Astrocyte (in vitro differentiated cells and primary cell): ENCODE data around the gene HOXA11. TPM values are rescaled to one million over a fixed set of nuclear protein-coding genes. Genes with fewer than 3 reads are reported as not detected.

ENCODE experiments used
- DNase-seq: peaks from one replicate; pipeline ENCODE4 v3.0.0-alpha.2; 2010; ENCODE audit warnings: low read depth
- FAIRE-seq: peaks from 2 replicates; lab custom pipeline; 2011; peaks lifted over from hg19 to GRCh38; lab: Jason Lieb, UNC
- H2AFZ ChIP-seq: 2 replicates; pipeline ENCODE4 v1.6.0; 2012; ENCODE audit warnings: low read depth, low read length, inconsistent platforms
- H3K27ac ChIP-seq: 2 replicates; pipeline ENCODE4 v1.5.1; 2011; ENCODE audit warnings: low read depth, low read length, inconsistent platforms
- H3K27me3 ChIP-seq: 2 replicates; pipeline ENCODE4 v1.6.0; 2011; ENCODE audit warnings: low read length, inconsistent platforms; ENCODE audit not compliant: insufficient read depth
- H3K36me3 ChIP-seq: 2 replicates; pipeline ENCODE4 v1.5.1; 2011; ENCODE audit warnings: low read length, inconsistent platforms; ENCODE audit not compliant: insufficient read depth
- H3K4me1 ChIP-seq: 2 replicates; pipeline ENCODE4 v1.5.1; 2011; ENCODE audit warnings: low read length, inconsistent platforms; ENCODE audit not compliant: insufficient read depth
- H3K4me2 ChIP-seq: 2 replicates; pipeline ENCODE4 v1.6.0; 2012; ENCODE audit warnings: low read length, inconsistent platforms
- H3K4me3 ChIP-seq: 2 replicates; pipeline ENCODE4 v1.5.1; 2011; ENCODE audit warnings: low read depth, mild to moderate bottlenecking, low read length, inconsistent platforms; ENCODE audit not compliant: insufficient read depth
- H3K79me2 ChIP-seq: 2 replicates; pipeline ENCODE4 v1.6.0; 2012; ENCODE audit warnings: mild to moderate bottlenecking, low read length, inconsistent platforms; ENCODE audit not compliant: insufficient read depth
- H3K9ac ChIP-seq: 2 replicates; pipeline ENCODE4 v1.6.0; 2012; ENCODE audit warnings: mild to moderate bottlenecking, low read length, inconsistent platforms
- H3K9me3 ChIP-seq: 2 replicates; pipeline ENCODE4 v1.5.1; 2012; ENCODE audit warnings: low read depth, mild to moderate bottlenecking, low read length, inconsistent platforms; ENCODE audit not compliant: insufficient read depth
- H4K20me1 ChIP-seq: 2 replicates; pipeline ENCODE4 v1.6.0; 2012; ENCODE audit warnings: low read length, inconsistent platforms; ENCODE audit not compliant: insufficient read depth
- H3K27ac Mint-ChIP-seq: one replicate; pipeline ENCODE4 v1.8.0; 2021; ENCODE audit warnings: mild to moderate bottlenecking, mixed read lengths; ENCODE audit not compliant: unreplicated experiment
- H3K27me3 Mint-ChIP-seq: one replicate; pipeline ENCODE4 v1.8.0; 2021; ENCODE audit warnings: low read depth, mixed read lengths; ENCODE audit not compliant: unreplicated experiment
- H3K36me3 Mint-ChIP-seq: one replicate; pipeline ENCODE4 v1.8.0; 2021; ENCODE audit warnings: low read depth, mixed read lengths; ENCODE audit not compliant: unreplicated experiment
- H3K4me1 Mint-ChIP-seq: one replicate; pipeline ENCODE4 v1.8.0; 2021; ENCODE audit warnings: low read depth, mixed read lengths; ENCODE audit not compliant: unreplicated experiment
- H3K4me3 Mint-ChIP-seq: one replicate; pipeline ENCODE4 v1.8.0; 2021; ENCODE audit warnings: mild to moderate bottlenecking, moderate library complexity, mixed read lengths; ENCODE audit not compliant: unreplicated experiment
- H3K9me3 Mint-ChIP-seq: one replicate; pipeline ENCODE4 v1.8.0; 2021; ENCODE audit warnings: mild to moderate bottlenecking, mixed read lengths; ENCODE audit not compliant: unreplicated experiment
- CTCF ChIP-seq: IDR thresholded peaks from 2 replicates; pipeline ENCODE4 v1.5.1; 2011; ENCODE audit warnings: low read depth, mild to moderate bottlenecking, inconsistent platforms, low read length, moderate library complexity; ENCODE audit not compliant: insufficient read depth
- EZH2 ChIP-seq: IDR thresholded peaks from 2 replicates; pipeline ENCODE4 v1.6.1; 2012; ENCODE audit warnings: mild to moderate bottlenecking, low read length, inconsistent platforms; ENCODE audit not compliant: insufficient read depth
- total RNA-seq: library from RNA; stranded (reverse); gene quantifications from 2 replicates; pipeline ENCODE4 v1.2.1, GENCODE V29; 2021

HOXA11 gene
- total RNA-seq, 1 donor from 2014 or later = not detected

DNA sequence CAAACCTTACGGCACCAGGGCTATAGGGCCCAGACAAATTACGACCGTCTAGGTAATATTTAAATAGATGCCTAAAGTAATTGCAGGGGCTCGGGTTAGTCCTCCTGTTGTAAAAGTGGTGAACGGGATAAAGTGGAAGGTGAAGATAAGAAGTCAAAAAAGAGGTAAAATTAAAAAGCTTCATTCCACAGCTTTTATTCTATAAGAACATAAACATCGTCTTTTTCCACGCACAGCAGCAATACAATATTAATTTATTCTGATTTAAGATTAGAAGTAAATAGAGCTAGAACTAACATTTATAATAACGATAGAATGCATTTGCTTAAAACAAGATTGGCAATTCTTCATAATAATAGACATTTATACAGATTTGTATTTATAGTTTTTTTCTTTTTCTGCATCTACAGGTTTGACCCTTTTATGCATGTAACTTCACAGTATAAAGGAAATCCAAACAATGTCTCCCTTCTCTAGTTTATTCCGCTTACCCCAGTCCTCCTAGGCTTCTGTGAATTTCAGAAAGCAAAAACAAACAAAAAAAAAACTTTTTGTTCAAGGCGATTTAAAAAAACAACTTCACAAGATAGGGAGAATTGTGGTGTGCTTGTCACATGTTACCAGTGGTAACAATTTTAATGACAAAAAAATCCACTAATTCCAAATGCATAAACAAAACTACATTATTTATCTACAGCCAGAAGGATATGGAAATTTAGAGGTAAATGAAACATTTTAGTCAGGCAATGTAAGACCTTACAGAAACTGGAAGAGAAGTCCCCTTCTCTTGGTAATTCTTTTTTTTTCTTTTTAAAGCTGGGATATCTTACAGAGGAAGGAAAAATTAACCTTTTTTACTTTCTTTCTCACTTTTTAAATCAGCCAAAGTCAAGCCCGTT lies 14.4 kb downstream of the HOXA11 start:
- TF ChIP-seq CTCF = no peak
- TF ChIP-seq EZH2 = no peak
- DNase-seq (no peak), FAIRE-seq (peak; percentile 5)
- no peaks in the 10 kb centered on the region for H3K36me3 Mint-ChIP-seq
- Histone ChIP-seq H3K27ac (no peak overlapping the region), H4K20me1 (peaks cover 6% of the 10 kb centered on the region), H3K9ac (no peak overlapping the region), H3K4me3 (no peak overlapping the region), H3K4me1 (peaks cover 5% of the 10 kb centered on the region), H3K36me3 (no peaks in the 10 kb centered on the region), H3K27me3 (peaks cover 92% of the 10 kb centered on the region), H2AFZ (no peak overlapping the region), H3K79me2 (no peaks in the 10 kb centered on the region), H3K9me3 (peaks cover 16% of the 10 kb centered on the region), H3K4me2 (no peak overlapping the region)
- peak overlapping the region; percentile 72 for H3K27ac Mint-ChIP-seq
- H3K4me1 Mint-ChIP-seq = no peaks in the 10 kb centered on the region
- peaks cover 34% of the 10 kb centered on the region for H3K9me3 Mint-ChIP-seq
- no peak overlapping the region for H3K4me3 Mint-ChIP-seq
- peaks cover 67% of the 10 kb centered on the region for H3K27me3 Mint-ChIP-seq

- H3K9ac ChIP-seq = no peak overlapping the region
- Mint-ChIP-seq H3K36me3 (no peaks in the 10 kb centered on the region), H3K27me3 (peaks cover 63% of the 10 kb centered on the region), H3K4me1 (no peaks in the 10 kb centered on the region), H3K27ac (no peak overlapping the region), H3K9me3 (peaks cover 31% of the 10 kb centered on the region), H3K4me3 (no peak overlapping the region)
- FAIRE-seq (no peak), DNase-seq (no peak)
- TF ChIP-seq EZH2 (peak; percentile 83), CTCF (no peak)
- H3K36me3 ChIP-seq = no peaks in the 10 kb centered on the region
- no peak overlapping the region for H2AFZ ChIP-seq
- H3K27me3 ChIP-seq = peaks cover 92% of the 10 kb centered on the region
- peaks cover 6% of the 10 kb centered on the region for H4K20me1 ChIP-seq
- H3K4me2 ChIP-seq = no peak overlapping the region
- H3K4me3 ChIP-seq = no peak overlapping the region
- H3K4me1 ChIP-seq = peaks cover 5% of the 10 kb centered on the region
- no peaks in the 10 kb centered on the region for H3K79me2 ChIP-seq
- no peak overlapping the region for H3K27ac ChIP-seq
- peaks cover 10% of the 10 kb centered on the region for H3K9me3 ChIP-seq
These were observed 15.2 kb downstream of the HOXA11 start for GRCh38 chr7:27169658-27170425.
